ENCODE measurements around the gene RAB11FIP4. TPM values are rescaled to one million over a fixed set of nuclear protein-coding genes. Genes with fewer than 3 reads are reported as not detected.

The RAB11FIP4 gene
- total and polyA plus RNA-seq, 2 donors (not counting 3 experiments of a cell fraction or from before 2014, with no cell fraction given): 0.08 to 0.38 TPM

DNA sequence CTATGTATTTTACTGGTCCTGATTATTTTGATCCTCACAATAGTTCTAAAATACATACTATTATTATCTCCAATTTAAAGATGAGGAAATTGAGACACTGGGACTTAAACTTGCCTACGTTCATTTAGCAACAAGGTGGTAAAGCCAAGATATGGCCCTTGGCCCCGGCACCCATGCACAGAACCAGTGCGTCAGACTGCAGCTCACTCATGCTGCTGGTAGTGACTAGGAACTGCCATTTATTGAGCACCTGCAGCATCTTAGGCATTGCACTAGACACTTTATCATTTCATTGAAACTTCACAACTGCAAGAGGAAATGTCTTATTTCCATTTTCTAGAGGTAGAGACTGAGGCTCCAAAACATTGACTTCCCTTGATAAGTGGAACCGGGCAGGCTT is 93.3 kb downstream of the RAB11FIP4 start:
- CTCF ChIA-PET: no interaction called here
- Histone ChIP-seq H3K9me1 (replicated peaks; ENCODE audit: control insufficient read depth, extremely low read depth, insufficient read depth, low read length) (no peaks in the 10 kb centered on the region), H3K4me2 (ENCODE audit: insufficient read depth, low read length) (no peak overlapping the region), H3K4me3 (replicated peaks in 1 of 3; ENCODE audit: insufficient read depth in 1 of 3, low read depth in 1 of 3, low read length in 3 of 3) (no peak overlapping the region), H4K20me1 (replicated peaks; ENCODE audit: control insufficient read depth, extremely low read depth, insufficient read depth, low read length) (no peaks in the 10 kb centered on the region), H3K9me3 (replicated peaks; ENCODE audit: control insufficient read depth, insufficient read depth, low read length) (no peaks in the 10 kb centered on the region), H3K27ac (ENCODE audit: insufficient read depth, low read depth, low read length) (no peak overlapping the region), H3K27me3 (ENCODE audit: control insufficient read depth in 2 of 2, insufficient read depth in 2 of 2, low read length in 2 of 2) (peaks cover 34 to 47% of the 10 kb centered on the region in 2 experiments), H2AFZ (ENCODE audit: low read depth, low read length) (no peak overlapping the region), H3K36me3 (ENCODE audit: control insufficient read depth in 2 of 2, extremely low read depth in 1 of 2, insufficient read depth in 2 of 2, low read length in 2 of 2) (no peaks in the 10 kb centered on the region), H3K4me1 (ENCODE audit: control insufficient read depth, extremely low read depth, insufficient read depth, low read length) (no peaks in the 10 kb centered on the region), H3K9ac (replicated peaks; ENCODE audit: extremely low read depth, insufficient read depth, low read length) (no peak overlapping the region), H3K79me2 (ENCODE audit: control insufficient read depth, insufficient read depth, low read length) (no peaks in the 10 kb centered on the region)
- DNase-seq (ENCODE audit: low read depth, low spot score): no peak
- intact Hi-C loops (cut with micrococcal nuclease): no loop called here
- FAIRE-seq: no peak
- BruUV-seq (replicated peaks): no TSS peak
- TF ChIP-seq, protein P1, sequence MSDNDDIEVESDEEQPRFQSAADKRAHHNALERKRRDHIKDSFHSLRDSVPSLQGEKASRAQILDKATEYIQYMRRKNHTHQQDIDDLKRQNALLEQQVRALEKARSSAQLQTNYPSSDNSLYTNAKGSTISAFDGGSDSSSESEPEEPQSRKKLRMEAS (IDR thresholded peaks at IDR 0.05; ENCODE audit: insufficient read depth, insufficient read length): no peak
- no peak for TF ChIP-seq JUN (IDR thresholded peaks at IDR 0.05; ENCODE audit: borderline replicate concordance, insufficient read depth, insufficient read length, low read depth)
- no peak for TF ChIP-seq EZH2 (IDR thresholded peaks at IDR 0.05; ENCODE audit: borderline replicate concordance, low read depth, low read length, severe bottlenecking)
- TF ChIP-seq POLR2A (IDR thresholded peaks at IDR 0.05; ENCODE audit: low read depth, low read length): no peak
- no peak for TF ChIP-seq FOS (IDR thresholded peaks at IDR 0.05; ENCODE audit: borderline replicate concordance, insufficient read depth, low read length)
- no peak for TF ChIP-seq MYC (IDR thresholded peaks at IDR 0.05; ENCODE audit: low read depth, low read length)
- TF ChIP-seq, protein P2, sequence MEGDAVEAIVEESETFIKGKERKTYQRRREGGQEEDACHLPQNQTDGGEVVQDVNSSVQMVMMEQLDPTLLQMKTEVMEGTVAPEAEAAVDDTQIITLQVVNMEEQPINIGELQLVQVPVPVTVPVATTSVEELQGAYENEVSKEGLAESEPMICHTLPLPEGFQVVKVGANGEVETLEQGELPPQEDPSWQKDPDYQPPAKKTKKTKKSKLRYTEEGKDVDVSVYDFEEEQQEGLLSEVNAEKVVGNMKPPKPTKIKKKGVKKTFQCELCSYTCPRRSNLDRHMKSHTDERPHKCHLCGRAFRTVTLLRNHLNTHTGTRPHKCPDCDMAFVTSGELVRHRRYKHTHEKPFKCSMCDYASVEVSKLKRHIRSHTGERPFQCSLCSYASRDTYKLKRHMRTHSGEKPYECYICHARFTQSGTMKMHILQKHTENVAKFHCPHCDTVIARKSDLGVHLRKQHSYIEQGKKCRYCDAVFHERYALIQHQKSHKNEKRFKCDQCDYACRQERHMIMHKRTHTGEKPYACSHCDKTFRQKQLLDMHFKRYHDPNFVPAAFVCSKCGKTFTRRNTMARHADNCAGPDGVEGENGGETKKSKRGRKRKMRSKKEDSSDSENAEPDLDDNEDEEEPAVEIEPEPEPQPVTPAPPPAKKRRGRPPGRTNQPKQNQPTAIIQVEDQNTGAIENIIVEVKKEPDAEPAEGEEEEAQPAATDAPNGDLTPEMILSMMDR (IDR thresholded peaks at IDR 0.05; ENCODE audit: extremely low read depth in 1 of 2, insufficient read depth in 1 of 2, low read depth in 1 of 2, low read length in 2 of 2): no peak
- no peak for TF ChIP-seq POLR2AphosphoS5 (IDR thresholded peaks at IDR 0.05; ENCODE audit: insufficient read depth, low read depth, low read length)
- TF ChIP-seq GATA2 (IDR thresholded peaks at IDR 0.05; ENCODE audit: insufficient read depth, insufficient read length, low read depth, low read length): no peak
- dilution Hi-C loops (cut with MboI; ENCODE audit: extremely low pct_ligation_motif_present, low sequenced_read_pairs): no loop called here
- POLR2A ChIA-PET: no interaction called here
